SK-N-SH (cell line): Measurements from ENCODE around the gene ELOA. TPM values are rescaled to one million over a fixed set of nuclear protein-coding genes. Genes with fewer than 3 reads are reported as not detected.

ENCODE experiments used
- CTCF ChIA-PET: fragments of 300-600, 350-600 bp; formaldehyde crosslinking; extraction: SDS; loops from one replicate; lab custom pipeline; 2021; lab: Yijun Ruan, JAX
- POLR2A ChIA-PET: fragments of 350-600 bp; sonication (Branson Sonifier 250); formaldehyde crosslinking; extraction: SDS; loops from one replicate; lab custom pipeline; 2020; ENCODE audit warnings: antibody characterized with exemption, inconsistent platforms; lab: Yijun Ruan, JAX
- DNase-seq: peaks from one replicate; pipeline ENCODE4 v3.0.0; 2012
- H2AFZ ChIP-seq: fragments of 200-600 bp; sonication (generic); 2 replicates; pipeline ENCODE4 v1.8.1; 2016; ENCODE audit warnings: antibody characterized with exemption, mild to moderate bottlenecking, low read depth
- H3F3A ChIP-seq: fragments of 200-600 bp; sonication (generic); replicated peaks from 2 replicates; pipeline ENCODE3; 2016; ENCODE audit warnings: antibody characterized with exemption, mild to moderate bottlenecking; ENCODE audit not compliant: insufficient read depth
- H3K27ac ChIP-seq, 2 experiments: fragments of 200-500 bp in 1 of 2; fragments of 200-600 bp in 1 of 2; sonication (Bioruptor generic) in 1 of 2; sonication (generic), shearing (Covaris generic) in 1 of 2; 2 replicates each; pipeline versions ENCODE4 v1.5.1 to v1.6.1; 2014 to 2016; ENCODE audit warnings: low read depth in 2 of 2, inconsistent platforms in 1 of 2, low read length in 1 of 2, mild to moderate bottlenecking in 1 of 2, mixed read lengths in 1 of 2
- H3K27me3 ChIP-seq: fragments of 200-600 bp; sonication (generic), shearing (Covaris generic); 2 replicates; pipeline ENCODE4 v1.6.1; 2016; ENCODE audit warnings: mixed run types; ENCODE audit not compliant: insufficient read depth
- H3K36me3 ChIP-seq, 2 experiments: fragments of 200-500 bp in 1 of 2; fragments of 200-600 bp in 1 of 2; sonication (Bioruptor generic) in 1 of 2; sonication (generic) in 1 of 2; replicated peaks in 1 of 2; 2 replicates each; pipeline versions ENCODE3 to v1.5.1; 2014 to 2016; ENCODE audit warnings: low read length in 1 of 2, mild to moderate bottlenecking in 1 of 2; ENCODE audit not compliant: insufficient read depth in 2 of 2, control insufficient read depth in 1 of 2
- H3K4me1 ChIP-seq, 2 experiments: fragments of 200-500 bp in 1 of 2; fragments of 200-600 bp in 1 of 2; sonication (Bioruptor generic) in 1 of 2; sonication (generic), shearing (Covaris generic) in 1 of 2; 2 replicates each; pipeline versions ENCODE4 v1.5.1 to v1.6.1; 2014 to 2016; ENCODE audit warnings: low read depth in 1 of 2, low read length in 1 of 2, mixed run types in 1 of 2; ENCODE audit not compliant: insufficient read depth in 2 of 2, control insufficient read depth in 1 of 2
- H3K4me2 ChIP-seq: fragments of 200-600 bp; sonication (generic), shearing (Covaris generic); 2 replicates; pipeline ENCODE4 v1.6.1; 2017; ENCODE audit warnings: mixed run types
- H3K4me3 ChIP-seq, 2 experiments: fragments of 200-500 bp in 1 of 2; fragments of 200-600 bp in 1 of 2; sonication (Bioruptor generic) in 1 of 2; sonication (generic), shearing (Covaris generic) in 1 of 2; 2 replicates each; pipeline versions ENCODE4 v1.5.1 to v1.8.1; 2014 to 2016; ENCODE audit warnings: low read depth in 2 of 2, inconsistent platforms in 1 of 2, low read length in 1 of 2, mild to moderate bottlenecking in 1 of 2, mixed read lengths in 1 of 2, moderate library complexity in 1 of 2
- H3K79me2 ChIP-seq: fragments of 200-600 bp; sonication (generic); 2 replicates; pipeline ENCODE4 v1.8.1; 2017; ENCODE audit warnings: mild to moderate bottlenecking; ENCODE audit not compliant: insufficient read depth
- H3K9ac ChIP-seq: fragments of 200-600 bp; sonication (generic); 2 replicates; pipeline ENCODE4 v1.6.1; 2017; ENCODE audit warnings: mixed run types
- H3K9me2 ChIP-seq: fragments of 200-600 bp; sonication (generic); 2 replicates; pipeline ENCODE4 v1.6.1; 2017; ENCODE audit warnings: mixed run types
- H3K9me3 ChIP-seq: fragments of 200-600 bp; sonication (generic); 2 replicates; pipeline ENCODE4 v1.6.1; 2017; ENCODE audit warnings: mixed run types, mild to moderate bottlenecking, moderate library complexity
- H4K20me1 ChIP-seq: fragments of 200-600 bp; sonication (generic); 2 replicates; pipeline ENCODE4 v1.6.1; 2017; ENCODE audit warnings: mild to moderate bottlenecking, mixed run types; ENCODE audit not compliant: insufficient read depth
- CHD2 ChIP-seq: fragments of 150-350 bp; IDR thresholded peaks from 2 replicates; pipeline ENCODE4 v1.6.1; 2018; ENCODE audit warnings: low read length; ENCODE audit not compliant: partially characterized antibody
- CTCF ChIP-seq: fragments of 200-600 bp; sonication (generic); IDR thresholded peaks from 2 replicates; pipeline ENCODE4 v1.6.1; 2017; ENCODE audit warnings: antibody characterized with exemption, mild to moderate bottlenecking, moderate library complexity
- EP300 ChIP-seq, 2 experiments: IDR thresholded peaks; 2 replicates each; pipeline versions ENCODE4 v1.4.0 to v1.6.1; 2012; ENCODE audit warnings: borderline replicate concordance in 1 of 2, low read depth in 1 of 2, low read length in 1 of 2
- EZH2phosphoT487 ChIP-seq: fragments of 200-600 bp; sonication (generic); IDR thresholded peaks from 2 replicates; pipeline ENCODE4 v1.6.1; 2017; ENCODE audit warnings: low read depth, mixed run types, mild to moderate bottlenecking, antibody characterized with exemption, moderate library complexity, borderline replicate concordance
- FOXM1 ChIP-seq: IDR thresholded peaks from 2 replicates; pipeline ENCODE4 v1.4.0; 2012; ENCODE audit warnings: low read depth, mild to moderate bottlenecking
- GATA2 ChIP-seq: sonication (generic); formaldehyde crosslinking; IDR thresholded peaks from 2 replicates; pipeline ENCODE4 v1.5.0; 2020; ENCODE audit warnings: mild to moderate bottlenecking, missing genetic modification reagents
- IRF3 ChIP-seq: fragments of 150-350 bp; IDR thresholded peaks from 2 replicates; pipeline ENCODE4 v1.6.1; 2016; ENCODE audit warnings: mild to moderate bottlenecking, low read depth, low read length
- MAX ChIP-seq: IDR thresholded peaks from 2 replicates; pipeline ENCODE4 v1.4.0; 2012; ENCODE audit warnings: low read depth
- MXI1 ChIP-seq: IDR thresholded peaks from 2 replicates; pipeline ENCODE4 v1.6.1; 2012; ENCODE audit warnings: mild to moderate bottlenecking, low read depth, low read length, improper control_type of control experiment
- NFIC ChIP-seq: IDR thresholded peaks from 2 replicates; pipeline ENCODE4 v1.4.0; 2012; ENCODE audit warnings: borderline replicate concordance
- NRF1 ChIP-seq: IDR thresholded peaks from 2 replicates; pipeline ENCODE4 v1.6.1; 2012; ENCODE audit warnings: low read depth, mild to moderate bottlenecking, low read length
- PBX3 ChIP-seq: IDR thresholded peaks from 2 replicates; pipeline ENCODE4; 2012
- POLR2AphosphoS5 ChIP-seq: IDR thresholded peaks from 2 replicates; pipeline ENCODE4 v1.6.1; 2012; ENCODE audit warnings: low read depth, low read length
- RCOR1 ChIP-seq: fragments of 150-350 bp; IDR thresholded peaks from 2 replicates; pipeline ENCODE4 v1.6.1; 2017; ENCODE audit warnings: antibody characterized with exemption, low read length
- RXRA ChIP-seq: IDR thresholded peaks from 2 replicates; pipeline ENCODE4 v1.4.0; 2012; ENCODE audit warnings: low read depth, mild to moderate bottlenecking, borderline replicate concordance
- SMC3 ChIP-seq: IDR thresholded peaks from 2 replicates; pipeline ENCODE4 v1.6.1; 2012; ENCODE audit warnings: low read depth, low read length, improper control_type of control experiment
- TEAD4 ChIP-seq: IDR thresholded peaks from 2 replicates; pipeline ENCODE4 v1.4.0; 2012; ENCODE audit warnings: mild to moderate bottlenecking, borderline replicate concordance; ENCODE audit not compliant: insufficient read depth
- USF1 ChIP-seq: IDR thresholded peaks from 2 replicates; pipeline ENCODE4 v1.4.0; 2012; ENCODE audit warnings: low read depth, borderline replicate concordance
- USF2 ChIP-seq: fragments of 150-350 bp; IDR thresholded peaks from 2 replicates; pipeline ENCODE4 v1.6.1; 2017; ENCODE audit warnings: antibody characterized with exemption, low read length, low read depth, borderline replicate concordance
- WGBS: methylation state at CpG from one replicate; pipeline ENCODE4 v1.1.6; 2017; ENCODE audit warnings: low lambda C conversion rate; 5-methylcytosine and 5-hydroxymethylcytosine counted together
- polyA plus RNA-seq, 3 experiments: library from polyadenylated mRNA; depleted of rRNA; stranded (reverse); fragments of >200 nt; gene quantifications; 2 replicates each; pipeline ENCODE4 v1.2.3, GENCODE V29; 2012

Gene ELOA
- polyA plus RNA-seq, 1 of the 3 experiments (the other 2 are of a cell fraction), result 14.5 TPM

GRCh38 chr1:23801338-23801748 lies 58.1 kb downstream of the ELOA start:
- H2AFZ ChIP-seq, result peak overlapping the region; percentile 98
- POLR2A ChIA-PET, result interaction anchor here (1.5 to 4.1 kb wide), 5 partner anchors 10 to 158 kb away, joined by 3 to 24 read pairs (median 7); partner anchors contain the start of genes HMGCL, LYPLA2, PITHD1 and PNRC2
- 29% methylated on average over 7 of the region's 19 CpGs for WGBS

GRCh38 chr1:23801876-23802275 lies 58.6 kb downstream of the ELOA start:
- Histone ChIP-seq H3K4me1 (peaks cover 5 to 30% of the 10 kb centered on the region in 2 experiments; a peak in 1 of 4 replicates), H3K9me2 (no peaks in the 10 kb centered on the region), H3K9ac (no peak overlapping the region), H3K4me3 (no peak overlapping the region; a peak in 1 of 4 replicates), H3F3A (peaks cover 15% of the 10 kb centered on the region), H3K4me2 (peak overlapping the region; percentile 100), H3K79me2 (no peaks in the 10 kb centered on the region; the same call in 1 of the 2 replicates)
- POLR2A ChIA-PET, result interaction anchor here (0.9 to 4.1 kb wide), 6 partner anchors 10 to 157 kb away, joined by 3 to 24 read pairs (median 5); partner anchors contain the start of genes HMGCL, LYPLA2, PITHD1 and PNRC2
- TF ChIP-seq PBX3 (no peak), CTCF (no peak), EP300 (IDR thresholded peaks at IDR 0.05; ENCODE audit: borderline replicate concordance in 1 of 2, low read depth in 1 of 2, low read length in 1 of 2) (no peak), NRF1 (no peak), SMC3 (no peak), IRF3 (no peak), RCOR1 (peak; percentile 35; the same call in 1 of the 2 replicates), NFIC (no peak), GATA2 (CRISPR knock-in tag) (no peak), POLR2AphosphoS5 (no peak), EZH2phosphoT487 (no peak), FOXM1 (no peak), USF1 (no peak), MAX (no peak), USF2 (no peak), RXRA (no peak), CHD2 (peak; percentile 21)
- TF ChIP-seq, all 33 proteins: peak for 2
- CTCF ChIA-PET, result interaction anchor here (0.9 to 5.7 kb wide), 9 partner anchors 8 to 227 kb away, joined by 3 to 47 read pairs (median 4); no protein-coding TSS in a partner anchor
- DNase-seq, result peak; percentile 39
- H3K27ac ChIP-seq, result peak overlapping the region in 1 of 2 experiments; percentile 89; a peak in 2 of 4 replicates
- no peak overlapping the region for H2AFZ ChIP-seq
- no peaks in the 10 kb centered on the region for H4K20me1 ChIP-seq
- 68% methylated on average over 8 of the region's 10 CpGs for WGBS
- no peaks in the 10 kb centered on the region for H3K9me3 ChIP-seq
- no peaks in the 10 kb centered on the region for H3K27me3 ChIP-seq
- peaks cover 5 to 12% of the 10 kb centered on the region in 2 experiments for H3K36me3 ChIP-seq

More at GRCh38 chr1:23801338-23801748, 58.1 kb downstream of the ELOA start:
- Histone ChIP-seq H3K4me2 (peak overlapping the region; percentile 100), H3K9me2 (no peaks in the 10 kb centered on the region), H3K27me3 (no peaks in the 10 kb centered on the region), H3F3A (peaks cover 15% of the 10 kb centered on the region), H4K20me1 (no peaks in the 10 kb centered on the region), H3K4me3 (peak overlapping the region; percentile 71 to 89), H3K4me1 (peaks cover 5 to 30% of the 10 kb centered on the region in 2 experiments; a peak in 1 of 4 replicates), H3K79me2 (no peaks in the 10 kb centered on the region; the same call in 1 of the 2 replicates), H3K9me3 (no peaks in the 10 kb centered on the region), H3K36me3 (peaks cover 5 to 18% of the 10 kb centered on the region in 2 experiments), H3K9ac (peak overlapping the region; percentile 72), H3K27ac (peak overlapping the region; percentile 73 to 89; a peak in 3 of 4 replicates)
- peak; percentile 37 for DNase-seq
- CTCF ChIA-PET, result interaction anchor here (0.9 to 5.7 kb wide), 10 partner anchors 9 to 227 kb away, joined by 3 to 47 read pairs (median 4); partner anchors contain the start of gene FUCA1
- peak; percentile 42; the same call in 1 of the 2 replicates for TF ChIP-seq MXI1
- no peak for TF ChIP-seq TEAD4
